OCI-LY3 (cell line): Measurements from ENCODE around the gene DCAKD.
A peak's percentile ranks its signal among the peaks of the same experiment; 100 is the strongest.

Source experiments
- EZH2phosphoT487 ChIP-seq: fragments of 200-600 bp; shearing (Covaris generic); IDR thresholded peaks from 2 replicates; pipeline ENCODE4 v1.6.1; 2018; ENCODE audit warnings: antibody characterized with exemption, mixed run types, low read depth
- TF ChIP-seq, protein P1 (sequence below): fragments of 200-600, 300-600 bp; sonication (generic); IDR thresholded peaks from 2 replicates; pipeline ENCODE4 v1.5.1; 2014; ENCODE audit warnings: antibody characterized with exemption, low read length, low read depth

DNA sequence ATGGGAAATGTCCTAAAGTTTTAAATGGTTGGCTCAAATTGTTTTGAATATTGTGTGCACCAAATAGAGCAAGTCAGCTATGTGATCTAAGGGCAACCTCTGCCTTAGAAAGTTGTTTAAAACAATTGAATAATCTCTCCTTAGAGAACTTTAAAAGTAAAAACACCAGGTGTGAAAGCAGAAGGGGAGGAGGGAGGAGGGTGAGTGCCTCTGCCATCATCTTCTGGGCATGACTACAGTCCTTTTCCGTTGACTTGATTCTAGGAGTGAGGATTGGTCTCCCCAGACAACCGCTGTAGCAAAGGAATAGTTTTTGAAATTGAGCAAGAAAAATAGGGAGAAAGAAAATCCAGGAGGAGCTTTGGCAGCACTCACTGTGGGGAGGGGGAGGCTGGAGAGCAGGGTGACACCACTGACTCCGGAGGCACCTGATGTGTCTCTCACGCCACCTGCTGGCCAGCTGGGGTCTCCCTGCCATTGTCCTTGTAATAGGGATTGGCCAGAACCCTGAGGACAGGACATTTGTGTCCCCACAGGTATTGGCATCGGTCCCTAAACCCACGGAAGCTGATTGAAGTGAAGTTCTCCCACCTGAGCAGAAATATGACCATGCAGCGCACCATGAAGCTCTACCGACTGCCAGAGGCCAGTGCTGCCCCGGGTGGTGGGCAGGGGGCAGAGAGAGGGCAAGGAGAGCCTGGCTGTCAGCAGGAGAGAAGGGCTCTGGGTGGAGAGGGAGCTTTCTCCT is 47.6 kb upstream of the DCAKD start:
- TF ChIP-seq, protein P1, sequence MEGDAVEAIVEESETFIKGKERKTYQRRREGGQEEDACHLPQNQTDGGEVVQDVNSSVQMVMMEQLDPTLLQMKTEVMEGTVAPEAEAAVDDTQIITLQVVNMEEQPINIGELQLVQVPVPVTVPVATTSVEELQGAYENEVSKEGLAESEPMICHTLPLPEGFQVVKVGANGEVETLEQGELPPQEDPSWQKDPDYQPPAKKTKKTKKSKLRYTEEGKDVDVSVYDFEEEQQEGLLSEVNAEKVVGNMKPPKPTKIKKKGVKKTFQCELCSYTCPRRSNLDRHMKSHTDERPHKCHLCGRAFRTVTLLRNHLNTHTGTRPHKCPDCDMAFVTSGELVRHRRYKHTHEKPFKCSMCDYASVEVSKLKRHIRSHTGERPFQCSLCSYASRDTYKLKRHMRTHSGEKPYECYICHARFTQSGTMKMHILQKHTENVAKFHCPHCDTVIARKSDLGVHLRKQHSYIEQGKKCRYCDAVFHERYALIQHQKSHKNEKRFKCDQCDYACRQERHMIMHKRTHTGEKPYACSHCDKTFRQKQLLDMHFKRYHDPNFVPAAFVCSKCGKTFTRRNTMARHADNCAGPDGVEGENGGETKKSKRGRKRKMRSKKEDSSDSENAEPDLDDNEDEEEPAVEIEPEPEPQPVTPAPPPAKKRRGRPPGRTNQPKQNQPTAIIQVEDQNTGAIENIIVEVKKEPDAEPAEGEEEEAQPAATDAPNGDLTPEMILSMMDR, result peak; percentile 87
- TF ChIP-seq EZH2phosphoT487, result no peak
